ENCODE results near the gene GGA1. TPM values are rescaled to one million over a fixed set of nuclear protein-coding genes. Genes with fewer than 3 reads are reported as not detected.

GGA1 gene, protein sequence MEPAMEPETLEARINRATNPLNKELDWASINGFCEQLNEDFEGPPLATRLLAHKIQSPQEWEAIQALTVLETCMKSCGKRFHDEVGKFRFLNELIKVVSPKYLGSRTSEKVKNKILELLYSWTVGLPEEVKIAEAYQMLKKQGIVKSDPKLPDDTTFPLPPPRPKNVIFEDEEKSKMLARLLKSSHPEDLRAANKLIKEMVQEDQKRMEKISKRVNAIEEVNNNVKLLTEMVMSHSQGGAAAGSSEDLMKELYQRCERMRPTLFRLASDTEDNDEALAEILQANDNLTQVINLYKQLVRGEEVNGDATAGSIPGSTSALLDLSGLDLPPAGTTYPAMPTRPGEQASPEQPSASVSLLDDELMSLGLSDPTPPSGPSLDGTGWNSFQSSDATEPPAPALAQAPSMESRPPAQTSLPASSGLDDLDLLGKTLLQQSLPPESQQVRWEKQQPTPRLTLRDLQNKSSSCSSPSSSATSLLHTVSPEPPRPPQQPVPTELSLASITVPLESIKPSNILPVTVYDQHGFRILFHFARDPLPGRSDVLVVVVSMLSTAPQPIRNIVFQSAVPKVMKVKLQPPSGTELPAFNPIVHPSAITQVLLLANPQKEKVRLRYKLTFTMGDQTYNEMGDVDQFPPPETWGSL
- total RNA-seq: 70.8 and 78.9 TPM in 2 replicates

DNA sequence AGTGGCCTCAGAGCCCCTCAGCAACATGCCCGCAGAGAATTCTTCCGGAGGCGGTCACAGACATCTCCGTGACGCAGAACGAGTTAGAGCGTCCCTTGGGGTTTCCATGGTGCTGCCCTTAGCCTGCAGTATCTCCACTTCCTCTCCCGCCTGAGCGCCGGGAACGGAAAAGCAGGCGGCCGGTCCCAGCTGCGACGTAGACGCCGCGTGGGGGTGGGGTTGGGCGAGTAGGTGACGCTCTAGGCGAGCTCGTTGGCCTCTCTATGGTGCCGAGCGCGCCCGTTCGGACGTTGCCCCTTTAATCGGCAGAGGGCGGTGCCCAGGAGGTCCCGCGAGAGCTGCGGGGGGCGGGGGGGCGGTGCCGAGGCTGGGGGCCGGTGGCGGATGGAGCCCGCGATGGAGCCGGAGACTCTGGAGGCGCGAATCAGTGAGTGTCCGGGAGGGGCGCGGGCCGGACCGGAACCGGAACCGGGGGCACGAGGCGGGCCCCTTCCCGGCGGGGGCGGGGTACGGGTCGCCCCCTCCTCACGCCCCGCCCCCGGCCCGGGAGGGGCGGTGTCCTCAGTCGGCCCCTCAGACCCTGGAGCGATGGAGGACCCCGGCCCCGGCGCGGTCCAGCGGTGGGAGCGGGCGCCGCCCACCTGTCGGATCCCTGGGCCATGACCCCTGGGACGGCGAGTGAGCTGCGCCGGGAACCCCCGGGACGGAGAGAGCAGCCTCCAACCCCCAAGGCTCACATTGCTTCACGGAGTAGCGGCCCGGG lies at the start of gene GGA1:
TSS of gene GGA1 (plus strand) at position 358 of the 763 bp plus-strand sequence. CDS start at position 385, 27 bp downstream.
- intact Hi-C loops (cut with micrococcal nuclease): loop anchor here (1.0 to 5.0 kb wide), 11 partner anchors 16 to 1080 kb away; partner anchors contain the start of genes ANKRD54, EIF3D, MAFF and NOL12
- DNase-seq (ENCODE audit: low spot score): peak; percentile 96
- H3K9me3 Mint-ChIP-seq: no peaks in the 10 kb centered on the region
- H3K27me3 Mint-ChIP-seq (ENCODE audit: insufficient read depth): peaks cover 1% of the 10 kb centered on the region
- peaks cover 45% of the 10 kb centered on the region for H3K4me1 Mint-ChIP-seq (ENCODE audit: low read depth)
- H3K36me3 Mint-ChIP-seq (ENCODE audit: low read depth): peaks cover 1% of the 10 kb centered on the region
- peak within 1 kb of the TSS; percentile 96 for H3K4me3 Mint-ChIP-seq
- peak within 1 kb of the TSS; percentile 98 for H3K27ac Mint-ChIP-seq

DNA sequence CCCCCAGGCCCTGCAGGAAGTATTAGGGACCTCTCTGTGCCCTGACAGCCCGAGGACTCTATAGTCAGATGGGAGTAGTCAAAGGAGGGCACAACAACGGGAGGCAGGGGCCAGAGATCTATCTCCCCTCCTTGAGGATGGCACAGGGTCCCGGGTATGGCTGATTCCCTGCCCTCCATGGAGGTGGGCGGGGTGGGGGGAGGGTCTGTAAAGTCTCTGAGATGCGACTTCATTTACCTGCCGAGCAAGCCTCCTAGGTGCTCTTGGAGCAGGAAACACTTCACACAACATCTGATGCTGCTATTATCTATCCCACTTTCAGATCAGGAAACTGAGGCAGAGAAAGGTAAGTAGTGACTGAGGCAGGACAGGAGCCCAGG lies 49.1 kb upstream of the GGA1 start:
- Mint-ChIP-seq H3K36me3 (ENCODE audit: low read depth) (peaks cover 2% of the 10 kb centered on the region), H3K27ac (no peak overlapping the region), H3K9me3 (no peaks in the 10 kb centered on the region), H3K4me1 (ENCODE audit: low read depth) (peaks cover 34% of the 10 kb centered on the region), H3K4me3 (no peak overlapping the region), H3K27me3 (ENCODE audit: insufficient read depth) (peaks cover 57% of the 10 kb centered on the region)
- no peak for DNase-seq (ENCODE audit: low spot score)
- intact Hi-C loops (cut with micrococcal nuclease): no loop called here

DNA sequence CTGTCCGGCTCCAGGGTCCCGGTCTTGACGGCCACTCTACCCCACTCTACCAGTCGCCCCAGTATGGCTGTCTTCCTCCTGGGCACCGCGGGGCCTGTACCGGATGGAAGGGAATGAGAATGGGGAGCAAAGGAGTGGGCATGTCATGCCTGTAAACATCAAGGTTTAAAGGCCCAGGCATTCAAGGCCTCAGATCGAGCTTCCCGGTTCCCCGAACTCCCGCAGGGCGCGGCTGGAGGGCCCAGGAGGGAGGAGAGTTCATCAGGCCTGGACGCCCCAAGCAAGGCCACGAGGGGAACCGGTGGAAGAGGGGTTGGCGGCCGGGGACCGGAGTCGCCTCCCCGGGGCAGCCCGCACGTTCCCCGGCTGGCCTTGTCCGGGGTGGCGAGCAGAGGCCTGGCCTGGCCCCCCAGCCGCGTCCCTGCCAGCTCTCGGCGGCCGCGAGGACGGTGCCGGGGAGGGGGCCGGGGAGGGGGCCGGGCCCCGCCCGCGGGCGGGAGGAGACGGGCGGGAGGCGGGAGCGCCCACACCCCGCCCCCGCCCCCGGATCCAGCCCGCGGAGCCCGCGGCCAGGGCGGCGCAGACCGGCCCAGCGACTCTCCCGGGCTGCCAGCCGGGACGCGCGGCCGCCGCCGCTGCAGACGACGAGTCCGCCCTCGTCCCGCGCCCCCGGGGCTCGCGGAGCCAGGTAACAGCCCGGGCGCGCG lies 48.6 kb upstream of the GGA1 start, which contains the start of gene CDC42EP1:
TSS of gene CDC42EP1 (plus strand) at position 580 of the 707 bp plus-strand sequence. CDS start 5,870 bp downstream, outside the sequence.
- intact Hi-C loops (cut with micrococcal nuclease): no loop called here
- H3K4me3 Mint-ChIP-seq: peak within 1 kb of the TSS; percentile 67
- no peaks in the 10 kb centered on the region for H3K9me3 Mint-ChIP-seq
- peaks cover 34% of the 10 kb centered on the region for H3K4me1 Mint-ChIP-seq (ENCODE audit: low read depth)
- peaks cover 2% of the 10 kb centered on the region for H3K36me3 Mint-ChIP-seq (ENCODE audit: low read depth)
- DNase-seq (ENCODE audit: low spot score): no peak
- peaks cover 57% of the 10 kb centered on the region for H3K27me3 Mint-ChIP-seq (ENCODE audit: insufficient read depth)
- H3K27ac Mint-ChIP-seq: no peak within 1 kb of the TSS

DNA sequence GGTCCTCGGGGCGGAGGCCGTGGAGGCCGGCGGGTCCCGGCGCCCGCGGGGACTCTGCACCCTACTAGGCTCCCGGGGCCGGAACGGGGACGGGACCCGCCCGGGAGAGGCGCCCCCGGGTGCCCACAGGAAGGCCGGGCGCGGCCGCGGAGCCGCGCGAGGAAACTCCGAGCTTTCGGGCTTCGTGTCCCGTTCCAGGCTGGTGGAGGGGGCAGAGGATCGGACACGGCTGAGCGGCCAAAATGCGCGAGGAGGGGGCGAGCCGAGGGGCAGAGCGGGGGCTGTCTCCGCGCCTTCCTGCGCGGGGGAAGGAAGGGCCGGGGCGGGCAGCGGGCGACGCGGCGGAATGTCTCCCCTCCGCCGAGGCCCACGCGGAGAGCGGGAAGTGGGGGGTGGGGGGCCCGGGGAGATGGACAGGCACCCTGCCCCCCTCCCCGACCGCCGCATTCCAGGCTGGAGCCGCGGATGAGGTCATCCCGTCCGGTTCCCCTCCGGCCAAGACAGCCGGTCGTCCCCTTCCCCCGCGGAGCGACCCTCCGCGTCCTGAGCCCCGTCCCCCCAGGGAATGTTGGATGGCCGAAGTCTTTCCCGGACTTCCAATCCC lies 47.9 kb upstream of the GGA1 start:
- no peak for DNase-seq (ENCODE audit: low spot score)
- Mint-ChIP-seq H3K9me3 (no peaks in the 10 kb centered on the region), H3K4me3 (peak overlapping the region; percentile 33), H3K36me3 (ENCODE audit: low read depth) (peaks cover 2% of the 10 kb centered on the region), H3K27ac (no peak overlapping the region), H3K27me3 (ENCODE audit: insufficient read depth) (peaks cover 50% of the 10 kb centered on the region), H3K4me1 (ENCODE audit: low read depth) (peaks cover 35% of the 10 kb centered on the region)
- intact Hi-C loops (cut with micrococcal nuclease): loop anchor here (1.0 kb wide), 1 partner anchor 22 kb away; no protein-coding TSS in a partner anchor

DNA sequence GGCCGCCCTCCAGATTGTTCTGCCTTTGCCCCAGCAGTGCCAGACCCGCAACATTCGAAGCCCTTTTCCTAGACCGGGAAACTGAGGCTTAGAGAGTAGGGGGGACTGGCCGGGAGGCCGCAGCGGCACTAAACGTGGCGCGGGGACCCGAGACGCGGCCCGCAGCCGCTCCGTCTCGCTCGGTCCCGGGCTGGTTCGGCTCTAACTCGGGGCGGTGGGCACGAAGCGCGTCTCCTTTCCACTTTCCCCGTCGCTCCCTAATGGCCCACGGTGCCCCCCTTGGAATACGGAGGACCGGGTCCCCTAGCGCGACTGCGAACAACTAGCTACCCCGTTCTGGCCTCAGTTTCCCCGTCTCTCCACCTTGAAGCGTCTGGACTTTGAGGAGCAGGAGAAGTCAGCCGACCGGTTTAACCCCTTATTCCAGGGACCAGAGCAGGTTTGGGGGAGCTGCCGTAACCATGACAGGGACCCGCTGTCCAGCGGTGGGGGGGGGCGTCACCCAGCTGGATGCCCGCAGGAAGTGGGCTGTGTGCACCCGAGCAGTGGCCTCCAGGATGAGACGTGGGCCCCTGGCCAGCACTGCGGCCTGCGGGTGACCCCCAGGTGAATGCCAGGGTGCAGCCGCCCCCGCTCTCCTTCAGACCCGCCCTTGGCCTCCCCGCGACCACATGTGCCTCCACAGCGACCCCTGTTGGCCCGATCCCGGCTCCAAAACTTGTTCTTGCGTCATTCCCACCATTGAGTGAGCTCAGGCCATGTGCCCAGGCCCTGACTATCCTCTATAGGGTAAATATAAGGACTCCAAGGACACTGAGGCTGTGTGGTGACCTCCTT lies 47.2 kb upstream of the GGA1 start:
- H3K9me3 Mint-ChIP-seq: no peaks in the 10 kb centered on the region
- peaks cover 44% of the 10 kb centered on the region for H3K27me3 Mint-ChIP-seq (ENCODE audit: insufficient read depth)
- H3K36me3 Mint-ChIP-seq (ENCODE audit: low read depth): peaks cover 2% of the 10 kb centered on the region
- DNase-seq (ENCODE audit: low spot score): peak; percentile 58
- H3K27ac Mint-ChIP-seq: peak overlapping the region; percentile 19
- peak overlapping the region; percentile 67 for H3K4me3 Mint-ChIP-seq
- peaks cover 40% of the 10 kb centered on the region for H3K4me1 Mint-ChIP-seq (ENCODE audit: low read depth)
- intact Hi-C loops (cut with micrococcal nuclease): loop anchor here (1.0 kb wide), 1 partner anchor 23 kb away; no protein-coding TSS in a partner anchor

DNA sequence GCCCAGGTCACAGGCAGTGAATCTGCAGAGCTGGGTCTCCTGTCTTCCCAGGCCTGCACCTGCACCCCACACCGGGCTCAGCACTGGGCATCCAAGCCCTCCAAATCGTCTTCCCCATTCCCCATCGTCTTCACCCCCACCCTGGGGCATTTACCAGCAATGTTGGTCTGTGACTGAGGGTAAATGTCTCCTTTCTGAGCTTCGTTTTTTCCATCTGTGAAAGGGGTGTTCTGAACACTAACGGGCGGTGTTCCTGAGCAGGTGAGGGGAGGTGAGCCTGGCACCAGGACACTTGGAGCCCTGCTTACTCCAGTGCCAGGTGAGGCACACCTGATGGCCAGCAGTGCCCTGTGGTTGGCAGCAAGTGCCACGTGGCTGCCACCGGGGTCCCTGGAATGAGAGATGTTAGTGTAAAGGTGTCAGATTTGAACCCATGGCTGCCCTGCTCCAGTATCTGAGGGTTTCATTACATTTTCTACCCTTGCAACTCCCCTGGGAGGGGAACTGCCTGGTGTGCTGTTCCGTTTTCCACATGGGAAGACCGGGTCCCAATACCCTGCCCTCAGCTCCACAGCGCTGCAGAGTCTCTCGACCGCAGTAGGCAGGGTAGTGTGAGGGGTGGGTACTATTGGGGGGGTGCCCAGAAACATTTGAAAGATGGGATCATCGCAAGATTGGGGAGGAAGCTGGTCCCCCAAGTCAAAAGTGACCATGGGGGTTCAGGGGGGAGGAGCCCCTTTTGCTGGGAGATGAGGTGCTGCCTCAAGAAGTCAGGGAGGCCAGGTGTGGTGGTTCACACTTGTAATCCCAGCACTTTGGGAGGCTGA lies 46.4 kb upstream of the GGA1 start:
- Mint-ChIP-seq H3K4me1 (ENCODE audit: low read depth) (peaks cover 43% of the 10 kb centered on the region), H3K27ac (peak overlapping the region; percentile 12), H3K9me3 (no peaks in the 10 kb centered on the region), H3K36me3 (ENCODE audit: low read depth) (peaks cover 2% of the 10 kb centered on the region), H3K27me3 (ENCODE audit: insufficient read depth) (peaks cover 38% of the 10 kb centered on the region), H3K4me3 (peak overlapping the region; percentile 66)
- DNase-seq (ENCODE audit: low spot score): no peak
- intact Hi-C loops (cut with micrococcal nuclease): no loop called here

DNA sequence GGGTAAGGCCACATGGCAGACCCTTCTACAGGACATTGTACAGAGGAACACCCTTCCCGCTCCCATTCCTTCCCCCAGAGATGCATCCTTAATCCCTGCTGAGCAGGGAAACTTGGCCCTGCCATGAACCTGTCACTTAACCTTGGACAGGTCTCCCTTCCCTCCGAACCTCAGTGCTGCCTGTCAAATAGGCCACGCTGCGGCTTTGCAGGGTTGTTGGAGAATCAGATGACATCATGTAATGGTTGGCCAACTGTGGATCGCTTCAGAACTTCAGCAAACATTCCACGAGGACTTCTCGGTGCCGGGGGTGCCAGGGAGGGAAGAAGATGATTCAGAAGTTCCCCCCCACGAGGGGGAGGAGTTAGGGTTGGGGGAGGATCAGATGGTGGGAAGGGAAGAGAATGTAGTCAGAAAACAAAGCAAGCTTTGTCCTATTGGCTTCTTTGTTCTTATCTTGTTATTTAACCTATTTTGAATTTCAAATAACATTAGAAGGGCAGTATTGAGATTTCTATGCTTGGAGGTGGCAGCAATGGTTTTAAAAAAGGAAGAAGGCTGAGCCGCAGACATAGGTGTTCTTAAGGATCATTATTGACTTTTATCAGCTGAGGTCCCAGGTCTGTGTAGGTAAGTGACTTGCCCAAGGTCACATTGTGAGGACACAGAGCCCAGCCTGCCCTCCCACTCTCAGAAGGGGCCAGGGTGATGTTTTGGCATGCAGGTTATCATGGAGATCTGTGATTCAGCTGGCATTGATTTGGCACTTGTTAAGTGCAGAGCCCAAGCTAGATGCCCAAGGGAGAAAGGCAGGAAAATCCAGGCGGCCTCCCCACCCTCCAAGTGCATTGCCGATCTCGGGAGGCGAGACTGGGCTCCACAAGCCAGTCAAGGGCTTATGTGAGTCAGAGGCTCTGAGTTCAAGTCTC lies 45.2 kb upstream of the GGA1 start:
- intact Hi-C loops (cut with micrococcal nuclease): no loop called here
- no peak for DNase-seq (ENCODE audit: low spot score)
- H3K9me3 Mint-ChIP-seq: no peaks in the 10 kb centered on the region
- H3K4me1 Mint-ChIP-seq (ENCODE audit: low read depth): peaks cover 44% of the 10 kb centered on the region
- H3K4me3 Mint-ChIP-seq: no peak overlapping the region
- peaks cover 28% of the 10 kb centered on the region for H3K27me3 Mint-ChIP-seq (ENCODE audit: insufficient read depth)
- H3K27ac Mint-ChIP-seq: no peak overlapping the region
- H3K36me3 Mint-ChIP-seq (ENCODE audit: low read depth): peaks cover 2% of the 10 kb centered on the region

DNA sequence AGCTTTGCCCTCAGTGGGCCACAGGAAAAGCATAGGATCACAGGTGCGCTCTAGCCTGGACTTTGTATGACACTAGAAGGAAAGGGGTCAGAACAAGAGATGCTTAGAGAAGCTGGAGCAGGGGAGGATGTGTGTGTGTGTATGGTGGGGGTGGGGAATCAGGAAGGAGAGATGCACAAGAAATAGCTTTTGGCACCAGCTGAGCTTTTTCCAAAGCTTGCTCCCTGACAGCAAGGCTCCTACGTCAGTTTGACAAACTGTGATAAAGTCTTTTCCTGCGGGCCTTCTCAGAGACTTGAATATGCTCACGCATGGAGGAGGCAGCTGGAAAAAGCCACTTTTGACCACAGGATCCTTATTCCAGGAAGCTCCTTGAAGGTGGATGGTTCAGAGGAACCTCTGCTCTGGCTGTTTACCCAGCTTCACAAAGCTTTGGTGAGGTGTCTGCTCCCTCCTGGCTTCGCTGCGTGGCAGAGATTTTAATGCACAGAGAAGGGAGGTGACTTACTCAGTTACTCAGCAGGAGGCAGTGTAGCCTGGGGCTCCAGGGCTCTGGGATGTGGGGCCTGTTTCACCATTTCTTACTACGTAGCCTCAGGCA lies 44.4 kb upstream of the GGA1 start:
- no peak for DNase-seq (ENCODE audit: low spot score)
- Mint-ChIP-seq H3K9me3 (no peaks in the 10 kb centered on the region), H3K27me3 (ENCODE audit: insufficient read depth) (peaks cover 20% of the 10 kb centered on the region), H3K27ac (no peak overlapping the region), H3K4me1 (ENCODE audit: low read depth) (peaks cover 44% of the 10 kb centered on the region), H3K36me3 (ENCODE audit: low read depth) (peaks cover 2% of the 10 kb centered on the region), H3K4me3 (no peak overlapping the region)
- intact Hi-C loops (cut with micrococcal nuclease): no loop called here

DNA sequence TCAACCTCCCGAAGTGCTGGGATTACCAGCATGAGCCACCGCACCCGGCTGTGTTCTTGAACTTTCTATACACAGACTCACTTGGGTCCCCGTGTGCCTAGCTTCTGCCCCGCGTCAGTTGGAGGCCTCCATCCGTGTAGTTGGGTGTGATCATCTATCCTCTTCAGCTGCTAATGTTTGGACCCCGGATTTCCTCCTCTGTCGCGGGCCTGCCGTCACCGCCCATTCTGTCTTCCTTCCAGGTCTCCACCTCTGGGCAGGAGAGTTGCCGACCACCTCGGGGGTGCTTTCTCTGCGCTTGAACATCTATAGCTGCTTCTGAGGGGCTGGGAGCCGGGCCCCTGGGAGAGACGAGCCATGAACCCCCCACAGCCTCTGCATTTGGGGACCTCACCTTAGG lies 42.8 kb upstream of the GGA1 start:
- Mint-ChIP-seq H3K27me3 (ENCODE audit: insufficient read depth) (peaks cover 23% of the 10 kb centered on the region), H3K4me3 (no peak overlapping the region), H3K36me3 (ENCODE audit: low read depth) (peaks cover 2% of the 10 kb centered on the region), H3K9me3 (no peaks in the 10 kb centered on the region), H3K4me1 (ENCODE audit: low read depth) (peaks cover 44% of the 10 kb centered on the region), H3K27ac (no peak overlapping the region)
- intact Hi-C loops (cut with micrococcal nuclease): loop anchor here (2.0 kb wide), 2 partner anchors 27 to 299 kb away; no protein-coding TSS in a partner anchor
- no peak for DNase-seq (ENCODE audit: low spot score)
